ENCODE data around the gene ARHGEF4. TPM values are rescaled to one million over a fixed set of nuclear protein-coding genes. Genes with fewer than 3 reads are reported as not detected.

Gene ARHGEF4
- total RNA-seq, 1 experiment from 2014 or later, result 12.6 TPM

- no peak overlapping the region for H2BK20ac ChIP-seq (ENCODE audit: low read depth, low read length, poor library complexity, severe bottlenecking)
- H3K4me1 ChIP-seq (ENCODE audit: insufficient read depth, low read length), result no peaks in the 10 kb centered on the region
- H3K79me2 ChIP-seq (ENCODE audit: insufficient read depth, low read length), result no peaks in the 10 kb centered on the region
- no peak overlapping the region for H2BK120ac ChIP-seq (ENCODE audit: low read depth, low read length, poor library complexity, severe bottlenecking)
- no peaks in the 10 kb centered on the region for H3K9me3 ChIP-seq (ENCODE audit: control insufficient read depth, low read depth, low read length)
- WGBS (ENCODE audit: extremely low coverage, insufficient read length, low lambda C conversion rate), result no CpG with 5 or more reads among the region's 5 CpGs
- peaks cover 3 to 9% of the 10 kb centered on the region in 2 experiments; a peak in 3 of 4 replicates for H3K4me1 Mint-ChIP-seq
- H3K9ac ChIP-seq (ENCODE audit: extremely low read depth, insufficient read length, low read length), result no peak overlapping the region
- H3K18ac ChIP-seq (ENCODE audit: insufficient read length, low read depth, low read length), result no peak overlapping the region
- no peak overlapping the region for H4K8ac ChIP-seq (replicated peaks; ENCODE audit: insufficient read length, low read depth, low read length)
- no peak overlapping the region for H2AFZ ChIP-seq (ENCODE audit: low read length)
- H3K36me3 Mint-ChIP-seq (ENCODE audit: insufficient read depth in 1 of 3, low read depth in 3 of 3), result peaks cover 0 to 3% (median 1%) of the 10 kb centered on the region in 3 experiments; a peak in 4 of 7 replicates
- H3K23ac ChIP-seq (ENCODE audit: insufficient read length, low read depth, low read length), result no peak overlapping the region
- H4K91ac ChIP-seq (ENCODE audit: insufficient read length, low read depth, low read length), result no peak overlapping the region
- no peak overlapping the region for H3K14ac ChIP-seq (ENCODE audit: insufficient read depth, low read length)
- no peak overlapping the region for H3K4me2 ChIP-seq (ENCODE audit: insufficient read depth, insufficient read length, low read length)
- H3K23me2 ChIP-seq (ENCODE audit: insufficient read length, low read depth, low read length, poor library complexity, severe bottlenecking), result no peaks in the 10 kb centered on the region
- no peak overlapping the region for H4K5ac ChIP-seq (ENCODE audit: insufficient read length, low read depth, low read length)
- H3K27me3 Mint-ChIP-seq (ENCODE audit: low read depth), result no peaks in the 10 kb centered on the region; the same call in 1 of the 2 replicates
- H3K4me3 Mint-ChIP-seq, result no peak overlapping the region
- no peak overlapping the region for H3K56ac ChIP-seq (ENCODE audit: insufficient read length, low read depth, low read length)
- no peak overlapping the region for H3K4ac ChIP-seq (ENCODE audit: low read depth, low read length)
- no peak overlapping the region for H2BK12ac ChIP-seq (ENCODE audit: insufficient read length, low read depth, low read length)
- no peaks in the 10 kb centered on the region for H3K27me3 ChIP-seq (ENCODE audit: insufficient read depth, low read length)
- TF ChIP-seq, protein P1, sequence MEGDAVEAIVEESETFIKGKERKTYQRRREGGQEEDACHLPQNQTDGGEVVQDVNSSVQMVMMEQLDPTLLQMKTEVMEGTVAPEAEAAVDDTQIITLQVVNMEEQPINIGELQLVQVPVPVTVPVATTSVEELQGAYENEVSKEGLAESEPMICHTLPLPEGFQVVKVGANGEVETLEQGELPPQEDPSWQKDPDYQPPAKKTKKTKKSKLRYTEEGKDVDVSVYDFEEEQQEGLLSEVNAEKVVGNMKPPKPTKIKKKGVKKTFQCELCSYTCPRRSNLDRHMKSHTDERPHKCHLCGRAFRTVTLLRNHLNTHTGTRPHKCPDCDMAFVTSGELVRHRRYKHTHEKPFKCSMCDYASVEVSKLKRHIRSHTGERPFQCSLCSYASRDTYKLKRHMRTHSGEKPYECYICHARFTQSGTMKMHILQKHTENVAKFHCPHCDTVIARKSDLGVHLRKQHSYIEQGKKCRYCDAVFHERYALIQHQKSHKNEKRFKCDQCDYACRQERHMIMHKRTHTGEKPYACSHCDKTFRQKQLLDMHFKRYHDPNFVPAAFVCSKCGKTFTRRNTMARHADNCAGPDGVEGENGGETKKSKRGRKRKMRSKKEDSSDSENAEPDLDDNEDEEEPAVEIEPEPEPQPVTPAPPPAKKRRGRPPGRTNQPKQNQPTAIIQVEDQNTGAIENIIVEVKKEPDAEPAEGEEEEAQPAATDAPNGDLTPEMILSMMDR (conservative IDR thresholded peaks at IDR 0.05), result no peak
- H3K9me3 Mint-ChIP-seq, result no peaks in the 10 kb centered on the region; a peak in 1 of 5 replicates
- no peak overlapping the region for H2AK5ac ChIP-seq (ENCODE audit: insufficient read length, low read length)
- no peak overlapping the region for H3T11ph ChIP-seq (ENCODE audit: low read length)
- H2BK5ac ChIP-seq (ENCODE audit: insufficient read length, low read length), result no peak overlapping the region
- H3K27ac Mint-ChIP-seq, result no peak overlapping the region
- no peak for DNase-seq
- no peaks in the 10 kb centered on the region for H3K79me1 ChIP-seq (ENCODE audit: insufficient read depth, low read depth, low read length, poor library complexity, severe bottlenecking)
- no peak overlapping the region for H2BK15ac ChIP-seq (ENCODE audit: low read depth, low read length)
- H4K20me1 ChIP-seq (ENCODE audit: control insufficient read depth, insufficient read depth, insufficient read length), result no peaks in the 10 kb centered on the region
- H3K27ac ChIP-seq (ENCODE audit: insufficient read length, low read depth, low read length), result no peak overlapping the region
Observed at GRCh38 chr2:130997198-130997597, 160.5 kb downstream of the ARHGEF4 start.
